Stimulated activated CD8-positive, alpha-beta memory T cell treated with anti-CD3 and anti-CD28 coated beads, Interleukin-2, amount 100 ng/mL, for 48 hours (primary cell): ENCODE measurements around the gene PDZRN4.
"Not testable (repeated sequence)": the region's sequence is repeated elsewhere in the genome, so short reads cannot be mapped to it uniquely, and the experiment has no call there.

ENCODE experiments used
- DNase-seq, 2 donors: peaks; one replicate each; pipeline ENCODE4 v3.0.0-alpha.2; 2020; ENCODE audit warnings: low read depth in 2 of 2

PDZRN4 gene

DNA sequence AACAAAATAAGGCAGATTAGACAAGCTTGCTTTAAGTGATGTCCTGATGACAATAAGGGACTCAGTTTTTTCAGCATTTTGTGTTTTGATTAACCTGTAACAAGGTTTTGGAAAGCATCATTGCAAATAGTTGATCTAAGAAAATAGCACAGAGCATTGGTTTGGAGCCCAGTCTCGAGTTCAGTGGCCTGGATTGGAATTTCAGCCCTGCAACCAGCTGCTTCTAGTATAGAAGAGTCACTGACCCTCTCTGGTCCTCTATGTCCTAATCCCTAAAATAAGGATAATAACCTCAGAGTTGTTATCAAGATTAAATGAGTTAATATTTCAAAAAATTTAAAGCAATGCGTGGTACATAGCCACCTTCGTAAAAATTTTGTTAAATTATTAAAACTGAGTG, 25.5 kb downstream of the PDZRN4 start:
- no peak for DNase-seq

DNA sequence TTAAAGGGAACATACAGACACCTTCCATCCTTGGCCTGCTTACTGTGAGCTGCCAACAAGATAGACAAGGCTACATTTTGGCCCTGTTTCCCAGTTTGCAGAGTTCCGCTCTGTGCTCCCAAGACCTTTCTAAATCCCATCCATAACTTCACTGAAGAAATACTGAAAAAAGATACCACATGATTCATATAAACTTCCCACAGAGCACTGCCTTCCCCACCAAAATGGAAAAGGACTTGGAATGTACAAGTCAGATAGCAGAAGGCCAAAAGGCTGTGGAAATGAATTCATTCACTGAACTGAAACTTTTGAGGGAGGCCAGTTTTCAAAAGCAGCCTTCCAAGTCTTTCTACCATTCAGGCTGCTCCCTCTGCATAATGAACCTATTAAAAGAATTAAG, 29.6 kb downstream of the PDZRN4 start:
- no peak for DNase-seq

DNA sequence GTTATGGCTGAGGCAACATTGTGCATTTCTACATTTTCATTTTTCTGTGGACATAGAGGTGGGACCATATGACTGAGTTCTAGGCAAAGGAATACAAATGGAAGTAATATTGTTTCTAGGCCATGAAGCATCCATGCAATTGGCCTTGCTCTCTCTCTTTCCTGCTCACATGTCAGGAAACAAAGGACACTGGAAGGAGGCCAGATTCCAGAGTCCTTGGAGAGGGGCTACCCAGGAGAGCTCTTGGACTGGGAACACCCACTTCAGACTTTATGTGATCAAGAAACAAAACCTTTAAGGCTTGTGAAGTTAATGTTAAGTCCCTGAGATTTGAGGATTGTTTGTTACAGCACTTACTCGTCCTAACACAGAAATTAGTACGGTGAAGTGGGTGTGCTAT, 32.8 kb downstream of the PDZRN4 start:
- no peak for DNase-seq

DNA sequence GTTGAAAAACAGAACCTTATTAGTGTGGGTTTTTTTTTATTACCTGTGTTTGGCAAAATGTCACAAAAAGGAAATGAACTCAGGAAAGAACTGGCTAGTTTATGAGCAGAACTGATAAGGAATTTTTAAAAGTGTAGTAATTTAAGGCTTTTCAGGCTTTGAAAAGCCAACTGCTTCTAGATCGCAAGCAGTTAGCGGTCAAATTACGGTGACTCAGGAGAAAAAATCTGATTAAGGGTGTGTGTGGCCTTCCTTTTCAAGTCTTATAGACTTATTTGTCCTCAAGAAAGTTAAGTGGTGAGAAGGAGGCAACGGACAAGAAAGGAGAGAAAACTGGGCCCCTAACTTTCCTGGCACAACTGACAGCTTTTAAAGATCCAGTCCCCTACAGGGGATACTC, 33.4 kb downstream of the PDZRN4 start:
- no peak for DNase-seq

DNA sequence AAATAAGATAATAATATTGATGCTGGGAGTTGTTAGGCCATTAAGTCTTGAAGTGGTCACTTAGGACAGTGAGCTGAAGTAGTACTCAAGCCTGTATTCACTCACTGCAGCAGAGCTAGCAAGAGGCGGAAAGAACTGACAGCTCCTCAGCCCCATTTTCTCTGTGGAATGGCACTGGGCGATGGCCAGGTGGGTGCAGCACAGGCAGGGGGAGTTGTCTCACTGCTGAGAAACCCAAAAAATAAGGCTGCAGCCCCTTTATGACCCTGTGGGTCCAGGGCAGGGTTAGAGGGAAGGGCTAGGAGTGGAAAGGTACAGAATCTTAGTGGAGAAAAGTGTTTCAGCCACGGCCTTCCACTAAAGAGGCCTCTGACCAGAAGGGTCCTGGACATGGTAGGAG, 35.5 kb downstream of the PDZRN4 start:
- no peak for DNase-seq

DNA sequence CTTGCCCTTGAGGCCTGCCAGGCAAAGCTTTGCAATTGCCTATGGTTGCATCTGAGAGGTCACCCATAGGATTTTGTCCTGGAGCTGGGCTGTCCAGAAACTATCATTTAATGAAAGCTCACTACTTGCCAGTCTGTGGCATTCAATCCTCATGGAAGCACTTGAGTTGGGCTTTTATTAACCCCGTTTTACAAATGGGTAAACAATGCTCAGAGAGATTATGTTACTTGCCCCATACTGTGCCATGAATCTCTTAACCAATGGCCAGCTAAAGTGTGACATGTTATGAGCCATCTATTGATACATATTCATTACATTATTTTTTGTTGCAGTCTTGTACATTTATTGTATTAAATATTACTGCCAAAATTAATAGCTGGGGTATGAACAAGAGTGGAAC, 35.9 kb downstream of the PDZRN4 start:
- no peak for DNase-seq

DNA sequence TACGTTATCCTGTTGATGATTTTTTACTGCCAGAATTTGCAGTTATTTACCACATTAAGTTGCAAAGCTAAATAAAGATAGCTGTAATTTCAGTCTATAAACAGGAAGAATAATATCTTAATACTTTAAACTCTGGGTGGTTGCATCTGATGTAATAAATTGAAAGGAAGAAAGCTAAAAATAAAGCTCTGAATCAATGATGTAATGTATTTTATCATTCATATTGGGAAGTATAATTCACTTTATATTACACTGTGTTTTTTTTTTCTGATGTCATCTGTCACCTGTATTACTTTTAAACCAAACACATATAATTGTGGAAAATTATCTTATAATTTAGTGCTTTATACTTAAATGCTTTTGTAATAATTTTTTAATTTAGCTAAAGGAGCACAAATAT, 37.1 kb downstream of the PDZRN4 start:
- no peak for DNase-seq

DNA sequence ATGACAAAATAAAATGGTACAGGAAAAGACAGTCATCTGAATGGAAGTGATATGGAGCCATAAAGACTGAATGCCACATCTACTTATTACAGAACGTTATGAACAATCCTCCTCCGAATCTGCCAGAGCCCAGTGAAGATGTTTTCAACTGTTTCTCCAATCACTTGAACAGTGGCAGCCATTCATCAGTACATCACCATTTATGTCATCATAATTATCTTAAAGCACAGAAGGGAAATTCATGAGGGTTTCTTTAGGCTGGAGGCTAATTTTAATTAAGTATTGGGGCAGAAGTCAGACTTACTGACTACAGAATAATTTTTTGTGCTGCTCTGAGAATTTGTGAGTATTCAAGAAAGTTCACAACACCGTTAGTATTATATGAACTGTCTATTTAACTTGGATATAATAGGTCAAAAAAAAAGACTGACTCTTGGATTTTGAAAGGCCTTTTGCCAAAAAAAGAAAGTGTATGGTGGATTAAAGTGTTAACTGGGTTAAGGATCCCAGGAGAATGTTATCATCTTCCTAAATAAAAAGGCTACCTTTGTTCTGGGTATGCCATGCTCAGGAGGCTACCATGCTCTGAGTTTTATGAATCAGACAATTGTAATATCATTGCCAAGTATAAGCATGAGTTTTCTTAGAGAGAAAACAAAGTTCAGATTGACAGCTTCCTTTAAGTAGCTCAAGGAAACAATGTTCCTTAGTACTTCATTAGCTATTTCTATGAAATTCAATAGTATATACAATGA, 40.1 kb downstream of the PDZRN4 start:
- no peak for DNase-seq

DNA sequence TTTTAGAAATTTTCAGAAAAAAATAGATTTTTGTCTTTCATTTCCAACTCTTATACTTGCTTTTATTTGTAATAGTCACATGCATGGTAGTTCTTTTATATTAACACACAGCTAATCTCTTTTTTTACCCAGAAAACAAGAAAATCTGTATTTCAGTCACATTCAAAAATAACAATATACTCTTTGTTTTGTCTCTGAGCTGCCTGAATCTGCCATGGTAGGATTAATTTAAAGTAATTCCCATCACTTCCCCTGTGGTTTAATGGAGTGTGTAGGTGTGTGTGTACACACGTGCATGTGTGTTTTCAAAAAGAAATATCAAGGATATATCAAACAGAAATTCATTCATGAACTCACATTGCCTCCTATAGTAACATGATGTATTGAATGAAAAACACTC, 42.6 kb downstream of the PDZRN4 start:
- DNase-seq = no peak

DNA sequence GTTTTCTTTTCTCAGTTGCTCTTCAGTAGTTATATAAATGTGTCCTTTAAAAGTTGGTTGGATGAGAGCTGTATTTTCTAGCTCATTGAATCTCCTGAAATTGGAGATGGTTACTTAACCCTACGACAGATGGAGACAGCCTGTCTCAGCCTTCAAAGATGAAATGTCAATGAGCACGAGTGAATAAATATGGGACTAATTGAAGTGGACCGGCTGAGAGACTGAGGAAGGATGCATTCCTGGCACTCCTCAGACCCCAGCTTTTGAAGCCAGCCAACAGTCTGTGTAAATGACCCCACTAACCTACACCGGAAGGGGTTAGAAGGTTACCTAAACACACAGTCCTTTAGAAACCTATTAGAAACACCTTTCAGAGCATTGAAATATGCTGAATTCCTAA, 46.6 kb downstream of the PDZRN4 start:
- no peak for DNase-seq

DNA sequence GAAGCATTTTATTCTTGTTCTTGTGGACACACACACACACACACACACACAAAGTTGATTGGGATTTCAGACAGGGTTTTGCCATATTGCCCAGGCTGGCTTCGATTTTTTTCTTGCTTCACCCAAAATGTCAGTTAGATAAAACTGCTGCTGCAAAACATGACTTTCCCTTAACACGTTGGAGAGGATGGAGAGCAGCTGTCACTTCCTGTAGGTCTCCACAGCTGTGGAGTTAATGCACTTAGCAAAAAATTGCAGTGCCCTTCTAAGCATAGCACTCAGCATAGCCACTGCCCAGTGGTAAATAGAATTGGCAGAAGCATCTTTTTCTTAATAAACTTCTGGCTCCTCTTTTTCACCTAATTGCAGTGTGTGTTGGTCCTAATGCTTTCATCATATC, 54.5 kb downstream of the PDZRN4 start:
- no peak for DNase-seq

DNA sequence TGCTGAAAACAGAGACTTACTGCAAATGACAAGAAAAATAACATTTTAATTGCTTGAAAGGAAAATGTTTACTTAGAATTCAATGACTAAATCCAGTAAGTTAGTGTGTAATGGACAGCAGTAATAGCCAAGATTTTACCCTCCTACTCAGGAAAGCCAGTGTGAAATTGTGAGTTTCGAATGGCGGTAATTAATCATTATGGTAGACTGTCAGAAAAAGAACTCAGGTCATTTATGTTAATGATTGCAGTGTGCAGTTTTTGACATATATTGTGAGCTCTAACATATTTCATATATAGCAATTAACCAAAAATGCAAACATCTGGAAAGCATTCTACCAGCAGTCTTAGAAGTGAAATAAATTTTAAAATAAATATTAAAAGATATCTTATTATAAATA, 60.3 kb downstream of the PDZRN4 start:
- DNase-seq = no peak

DNA sequence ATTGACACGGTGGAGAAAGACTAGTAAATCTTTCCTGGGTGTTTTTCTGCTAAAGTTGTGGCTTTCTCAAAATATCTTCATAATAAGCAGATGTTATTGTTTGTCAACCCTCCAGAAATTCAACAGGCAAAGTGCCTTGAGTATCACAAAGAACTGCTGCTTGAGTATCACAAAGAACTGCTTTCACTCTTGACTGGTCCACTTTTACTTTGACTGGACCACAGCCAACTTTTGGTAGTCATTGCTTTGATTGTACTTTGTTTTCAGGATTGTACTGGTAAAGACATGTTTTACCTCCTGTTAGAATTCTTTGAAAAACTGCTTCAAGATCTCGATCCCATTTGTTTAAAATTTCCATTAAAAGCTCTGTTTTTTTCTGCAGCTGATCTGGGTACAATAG, 62.6 kb downstream of the PDZRN4 start:
- no peak for DNase-seq

DNA sequence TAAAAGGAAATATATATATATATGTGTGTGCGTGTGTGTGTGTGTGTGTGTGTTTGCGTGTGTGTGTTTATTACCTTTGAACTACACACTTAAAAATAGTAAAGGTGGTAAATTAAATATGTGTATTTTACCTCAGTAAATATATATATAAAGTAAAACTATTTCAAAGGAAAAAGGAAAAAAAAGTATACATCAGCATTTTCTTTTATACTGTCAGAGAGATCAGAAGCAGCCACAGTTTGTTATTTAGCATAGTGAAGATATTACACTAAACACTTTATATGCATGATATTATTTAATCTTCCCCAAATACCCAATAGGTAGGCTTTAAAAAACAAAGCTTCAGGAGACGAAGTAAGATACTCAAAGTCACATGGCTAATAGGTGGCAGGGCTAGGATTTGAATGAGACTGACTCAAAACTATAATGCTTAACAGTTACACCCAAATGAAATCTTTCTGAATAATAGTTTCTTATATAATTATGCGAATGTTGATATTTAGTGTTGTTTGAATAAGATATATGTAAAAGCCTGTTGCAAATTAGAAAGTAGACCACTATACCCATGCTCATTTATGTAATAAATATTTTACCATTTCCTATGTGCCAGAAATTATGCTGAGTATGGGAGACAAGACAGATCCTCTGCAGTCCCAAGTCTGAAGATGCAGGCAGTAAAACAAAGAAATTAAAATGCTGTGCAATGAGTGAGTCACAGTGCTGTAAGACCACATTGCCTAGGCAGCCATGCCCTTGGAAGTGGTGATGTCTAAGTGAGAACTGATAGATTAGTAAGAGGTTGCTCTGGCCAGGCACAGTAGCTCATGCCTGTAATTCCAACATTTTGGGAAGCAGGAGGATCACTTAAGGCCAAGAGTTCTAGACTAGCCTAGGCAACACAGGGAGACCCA, 66.1 kb downstream of the PDZRN4 start:
- no peak for DNase-seq

DNA sequence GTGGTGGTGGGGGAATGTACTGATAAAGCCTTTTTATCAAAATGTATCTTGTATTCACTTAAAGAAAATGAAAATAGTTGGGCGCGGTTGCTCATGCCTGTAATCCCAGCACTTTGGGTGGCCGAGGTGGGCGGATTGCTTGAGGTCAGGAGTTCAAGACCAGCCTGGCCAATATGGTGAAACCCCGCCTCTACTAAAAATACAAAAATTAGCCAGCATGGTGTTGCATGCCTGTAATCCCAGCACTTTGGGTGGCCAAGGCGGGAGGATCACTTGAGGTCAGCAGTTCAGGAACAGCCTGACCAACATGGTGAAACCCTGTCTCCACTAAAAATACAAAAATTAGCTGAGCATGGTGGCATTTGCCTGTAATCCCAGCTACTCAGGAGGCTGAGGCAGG, 75.1 kb downstream of the PDZRN4 start:
- DNase-seq = not testable (repeated sequence)

DNA sequence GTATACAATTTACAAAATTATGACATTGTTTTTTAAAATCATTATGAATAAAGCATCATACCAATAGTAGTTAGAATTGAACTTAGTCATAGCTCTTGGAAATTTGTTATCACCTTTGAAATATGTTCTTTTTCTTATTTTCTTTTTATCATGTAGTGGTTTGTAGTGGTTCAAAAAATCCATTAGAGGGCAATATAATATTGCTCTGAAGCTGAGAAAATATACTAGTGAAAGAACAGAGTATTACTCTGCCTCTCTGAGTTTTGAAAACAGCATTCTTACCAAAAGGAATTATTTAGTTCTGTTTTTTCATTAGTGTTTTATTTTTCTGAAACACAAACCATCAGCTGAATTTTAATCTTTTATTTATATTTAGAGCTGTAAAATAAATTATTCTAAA, 76.2 kb downstream of the PDZRN4 start:
- DNase-seq = no peak

DNA sequence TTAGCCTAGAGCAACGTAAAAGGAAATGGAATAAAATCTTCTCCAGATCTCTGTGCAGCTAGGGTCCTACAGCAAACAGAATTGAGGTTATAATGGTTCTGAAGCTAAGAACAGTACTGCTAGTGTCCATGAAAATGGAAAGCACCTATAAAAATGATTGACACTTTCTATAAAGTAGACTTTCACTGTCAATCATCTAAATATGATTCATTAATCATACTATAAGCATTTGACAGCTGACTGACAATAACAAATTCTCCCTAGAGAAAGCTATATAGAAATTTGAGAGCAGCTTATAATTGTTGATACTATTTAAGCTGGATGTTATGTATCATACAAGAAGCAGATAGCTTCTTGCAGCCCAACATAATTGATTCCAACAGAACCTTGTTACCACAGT, 80.9 kb downstream of the PDZRN4 start:
- DNase-seq = no peak

DNA sequence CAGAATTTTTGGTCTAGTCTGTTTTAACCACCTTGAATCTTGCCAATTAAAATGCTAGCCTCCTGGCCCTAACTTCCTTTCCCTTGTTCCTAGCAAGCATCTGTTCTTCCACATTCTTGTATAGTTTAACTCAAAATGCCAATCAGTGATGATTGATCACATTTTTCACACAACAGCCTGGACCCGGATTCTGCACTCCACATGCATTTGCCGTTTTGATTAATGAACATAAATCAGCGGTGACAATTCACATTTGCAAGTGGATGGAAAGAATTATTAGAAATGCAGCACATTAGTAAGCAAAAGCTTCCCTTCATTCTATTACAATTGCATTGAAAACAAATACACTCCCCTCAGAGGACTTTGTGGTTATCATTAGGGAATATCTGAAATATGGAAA, 83.4 kb downstream of the PDZRN4 start:
- no peak for DNase-seq

DNA sequence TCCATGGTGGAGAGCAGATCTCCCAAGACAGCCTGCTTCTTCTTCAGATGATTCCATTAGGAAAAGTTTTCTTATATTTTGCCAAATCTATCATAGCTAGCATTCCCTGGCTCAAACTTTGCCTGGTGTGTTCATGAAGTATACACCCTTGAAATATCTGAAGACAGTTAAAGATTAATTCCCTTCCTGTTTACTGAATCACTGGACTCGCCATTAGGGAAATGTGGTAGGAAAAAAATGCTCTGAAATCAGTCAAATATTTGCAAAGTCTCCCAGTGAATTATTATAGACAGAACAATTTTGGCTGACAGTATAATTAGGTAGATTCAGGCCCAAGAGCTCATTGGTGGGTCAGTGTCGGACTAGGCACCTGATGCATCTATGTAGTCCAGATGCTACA, 86.5 kb downstream of the PDZRN4 start:
- no peak for DNase-seq

DNA sequence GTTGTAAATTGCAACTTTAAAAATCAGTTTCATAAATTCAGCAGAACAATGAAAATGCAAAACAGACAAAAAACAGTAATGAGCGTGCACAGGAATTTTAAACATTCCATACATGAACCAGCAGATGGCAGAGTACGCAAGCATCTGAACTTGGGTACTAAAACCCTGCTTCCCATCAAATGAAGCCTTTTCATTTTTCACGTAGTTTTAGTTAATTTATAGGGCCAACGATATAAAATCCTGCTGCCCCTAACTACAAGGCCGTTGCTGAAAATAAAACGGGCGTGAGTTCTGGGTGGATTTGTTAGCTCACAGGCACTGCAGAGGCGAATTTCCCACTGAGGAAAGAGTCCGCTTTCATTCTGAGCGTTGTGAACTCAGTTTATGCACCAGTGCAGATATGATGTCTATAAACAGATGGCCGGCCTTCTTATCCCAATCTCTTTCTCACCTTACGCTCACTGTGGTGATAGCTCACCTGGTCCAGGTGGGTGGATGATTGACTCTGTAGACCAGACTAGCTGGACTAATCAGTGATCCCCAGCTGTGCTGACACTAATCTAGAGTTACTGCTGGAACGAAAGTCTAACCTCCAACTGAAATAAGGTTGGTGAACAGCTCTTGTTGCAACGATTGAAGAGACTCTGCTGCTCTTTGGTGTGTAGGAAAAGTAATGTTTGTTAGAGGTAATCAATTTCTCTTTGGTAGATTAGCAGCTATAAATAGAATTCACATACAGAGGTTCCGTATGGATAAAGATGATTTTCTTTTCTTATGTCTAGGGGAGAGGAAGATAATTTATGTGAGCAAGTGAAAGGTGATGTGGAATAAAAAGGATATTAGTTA, 89.2 kb downstream of the PDZRN4 start:
- DNase-seq = no peak

DNA sequence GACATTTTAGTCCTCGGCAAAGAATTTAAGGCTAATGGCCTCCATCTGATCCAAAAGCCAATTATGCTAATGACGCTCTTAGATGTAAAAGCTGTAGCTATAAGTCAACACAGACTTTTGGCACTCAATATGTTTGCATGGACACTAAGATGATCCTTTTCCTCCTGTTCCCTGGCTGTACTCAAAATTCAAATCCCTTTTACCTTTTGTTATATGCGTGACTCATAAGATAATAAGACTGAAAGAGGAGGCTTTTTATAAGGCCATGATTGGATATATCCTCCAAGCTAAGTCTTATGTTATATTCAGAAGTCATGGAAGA, 89.8 kb downstream of the PDZRN4 start:
- no peak for DNase-seq

DNA sequence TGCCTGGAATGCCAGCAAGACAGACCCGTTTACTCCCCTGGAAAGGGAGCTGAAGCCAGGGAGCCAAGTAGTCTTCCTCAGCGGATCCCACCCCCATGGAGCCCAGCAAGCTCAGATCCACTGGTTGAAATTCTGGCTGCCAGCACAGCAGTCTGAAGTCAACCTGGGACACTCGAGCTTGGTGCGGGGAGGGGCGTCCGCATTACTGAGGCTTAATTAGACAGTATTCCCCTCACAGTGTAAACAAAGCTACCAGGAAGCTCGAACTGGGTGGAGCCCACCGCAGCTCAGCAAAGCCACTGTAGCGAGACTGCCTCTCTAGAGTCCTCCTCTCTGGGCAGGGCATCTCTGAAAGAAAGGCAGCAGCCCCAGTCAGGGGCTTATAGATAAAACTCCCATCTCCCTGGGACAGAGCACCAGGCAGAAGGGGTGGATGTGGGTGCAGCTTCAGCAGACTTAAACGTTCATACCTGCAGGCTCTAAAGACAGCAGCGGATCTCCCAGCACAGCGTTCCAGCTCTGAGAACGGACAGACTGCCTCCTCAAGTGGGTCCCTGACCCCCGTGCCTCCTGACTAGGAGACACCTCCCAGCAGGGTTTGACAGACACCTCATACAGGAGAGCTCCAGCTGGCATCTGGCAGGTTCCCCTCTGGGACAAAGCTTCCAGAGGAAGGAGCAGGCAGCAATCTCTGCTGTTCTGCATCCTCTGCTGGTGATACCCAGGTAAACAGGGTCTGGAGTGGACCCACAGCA, 92.4 kb downstream of the PDZRN4 start:
- not testable (repeated sequence) for DNase-seq
